HepG2 (cell line): ENCODE data around the gene MXD1. TPM values are rescaled to one million over a fixed set of nuclear protein-coding genes. Genes with fewer than 3 reads are reported as not detected.

Experiments
- ATAC-seq: fragments of 200-7000 bp; cut with Tn5 transposase; 3 replicates; pipeline ENCODE4 v1.9.1; 2020; ENCODE audit warnings: mild to moderate bottlenecking, moderate library complexity
- BruUV-seq: library from RNA; stranded (reverse); fragments of 400-500 nt; replicated peaks from 2 replicates; lab custom pipeline; 2021; lab: Mats Ljungman, UMichigan
- CTCF ChIA-PET: fragments of 300-600 bp; formaldehyde crosslinking; extraction: SDS; loops from one replicate; lab custom pipeline; 2021; ENCODE audit warnings: low total read pairs, inconsistent platforms, low intra/inter-chr PET ratio; lab: Yijun Ruan, JAX
- POLR2A ChIA-PET: fragments of 350-600 bp; sonication (Branson Sonifier 250); formaldehyde crosslinking; loops from one replicate; lab custom pipeline; 2020; ENCODE audit warnings: antibody characterized with exemption, inconsistent platforms; lab: Yijun Ruan, JAX
- DNase-seq: peaks from one replicate; pipeline ENCODE4 v3.0.0-alpha.2; 2015; ENCODE audit warnings: low spot score
- FAIRE-seq: peaks from 3 replicates; lab custom pipeline; 2011; peaks lifted over from hg19 to GRCh38; lab: Jason Lieb, UNC
- H2AFZ ChIP-seq: one replicate; pipeline ENCODE4 v1.6.1; 2011; ENCODE audit warnings: low read length, inconsistent platforms
- H3K27ac ChIP-seq: fragments of 300-600 bp; 3 replicates; pipeline ENCODE4 v1.8.0; 2011; ENCODE audit warnings: mixed run types, mild to moderate bottlenecking, mixed read lengths, low read length, inconsistent platforms; ENCODE audit not compliant: insufficient read depth; ENCODE audit errors: extremely low read length
- H3K27me3 ChIP-seq, 2 experiments: fragments of 200-600 bp in 1 of 2; 2 replicates in 1 of 2; 3 replicates in 1 of 2; pipeline versions ENCODE4 v1.6.0 to v1.8.0; 2011; ENCODE audit warnings: low read length in 2 of 2, mild to moderate bottlenecking in 2 of 2, moderate library complexity in 2 of 2, inconsistent platforms in 1 of 2; ENCODE audit not compliant: insufficient read depth in 2 of 2, control insufficient read depth in 1 of 2
- H3K36me3 ChIP-seq, 2 experiments: fragments of 200-600 bp in 1 of 2; replicated peaks in 1 of 2; 2 replicates in 1 of 2; 3 replicates in 1 of 2; pipeline versions ENCODE4 v1.5.1 to v1.8.0; 2011; ENCODE audit warnings: low read length in 2 of 2, inconsistent platforms in 1 of 2; ENCODE audit not compliant: insufficient read depth in 2 of 2, control insufficient read depth in 1 of 2
- H3K4me1 ChIP-seq: 2 replicates; pipeline ENCODE4 v1.5.1; 2012; ENCODE audit warnings: low read length, inconsistent platforms; ENCODE audit not compliant: insufficient read depth
- H3K4me2 ChIP-seq: 2 replicates; pipeline ENCODE4 v1.6.0; 2011; ENCODE audit warnings: low read depth, low read length, inconsistent platforms
- H3K4me3 ChIP-seq, 3 experiments: fragments of 200-600 bp in 1 of 3; sonication (generic), shearing (Covaris generic) in 1 of 3; replicated peaks in 1 of 3; 2 replicates each; pipeline ENCODE4 v1.5.1; 2011 to 2016; ENCODE audit warnings: low read length in 3 of 3, inconsistent platforms in 2 of 3, low read depth in 2 of 3, mild to moderate bottlenecking in 2 of 3, control low read depth in 1 of 3, mixed read lengths in 1 of 3; ENCODE audit not compliant: insufficient read depth in 1 of 3
- H3K79me2 ChIP-seq: one replicate; pipeline ENCODE4 v1.6.1; 2011; ENCODE audit warnings: low read length, inconsistent platforms; ENCODE audit not compliant: insufficient read depth
- H3K9ac ChIP-seq: 2 replicates; pipeline ENCODE4 v1.6.0; 2011; ENCODE audit warnings: mild to moderate bottlenecking, low read depth, low read length, inconsistent platforms; ENCODE audit not compliant: insufficient read depth
- H3K9me3 ChIP-seq: 2 replicates; pipeline ENCODE4 v1.5.1; 2012; ENCODE audit warnings: mild to moderate bottlenecking, low read length
- H4K20me1 ChIP-seq: 2 replicates; pipeline ENCODE4 v1.6.0; 2011; ENCODE audit warnings: inconsistent platforms, mild to moderate bottlenecking, low read length, moderate library complexity; ENCODE audit not compliant: insufficient read depth
- ATF7-NPFF ChIP-seq: sonication (generic); formaldehyde crosslinking; IDR thresholded peaks from 2 replicates; pipeline ENCODE4 v1.8.1; 2023; ENCODE audit warnings: mild to moderate bottlenecking, low read depth, missing genetic modification reagents, moderate library complexity
- HHEX ChIP-seq: IDR thresholded peaks from 2 replicates; pipeline ENCODE4 v1.6.1; 2016; ENCODE audit warnings: control low read depth
- HNF1B ChIP-seq: sonication (generic); formaldehyde crosslinking; IDR thresholded peaks from 2 replicates; pipeline ENCODE4 v1.5.1; 2020; ENCODE audit warnings: mild to moderate bottlenecking, moderate library complexity, missing genetic modification reagents
- NPAS2 ChIP-seq: sonication (generic); formaldehyde crosslinking; IDR thresholded peaks from 2 replicates; pipeline ENCODE4 v1.8.0; 2022; ENCODE audit warnings: mild to moderate bottlenecking, missing genetic modification reagents, borderline replicate concordance
- SATB2 ChIP-seq: sonication (generic); formaldehyde crosslinking; IDR thresholded peaks from 2 replicates; pipeline ENCODE4 v1.5.0; 2020; ENCODE audit warnings: missing genetic modification reagents
- YY1 ChIP-seq: IDR thresholded peaks from 2 replicates; pipeline ENCODE4 v1.6.1; 2011; ENCODE audit warnings: low read length, low read depth, moderate library complexity, mild to moderate bottlenecking; ENCODE audit not compliant: insufficient read depth, insufficient replicate concordance
- ZBTB34 ChIP-seq: sonication (generic); formaldehyde crosslinking; IDR thresholded peaks from 2 replicates; pipeline ENCODE4 v1.8.0; 2022; ENCODE audit warnings: mild to moderate bottlenecking, missing genetic modification reagents
- ZHX1 ChIP-seq: sonication (generic); formaldehyde crosslinking; IDR thresholded peaks from 2 replicates; pipeline ENCODE4 v1.8.1; 2022; ENCODE audit warnings: low read depth, mild to moderate bottlenecking, missing genetic modification reagents
- ZNF282 ChIP-seq: fragments of 450-650 bp; IDR thresholded peaks from 2 replicates; pipeline ENCODE4 v1.6.1; 2018; ENCODE audit not compliant: partially characterized antibody
- ZNF441 ChIP-seq: sonication (generic); formaldehyde crosslinking; IDR thresholded peaks from 2 replicates; pipeline ENCODE4 v1.7.0; 2021; ENCODE audit warnings: missing genetic modification reagents, borderline replicate concordance
- ZNF547 ChIP-seq: sonication (generic); formaldehyde crosslinking; IDR thresholded peaks from 2 replicates; pipeline ENCODE4 v1.5.1; 2020; ENCODE audit warnings: mild to moderate bottlenecking, missing genetic modification reagents
- WGBS: methylation state at CpG from one replicate; pipeline ENCODE4 v1.1.6; 2017; ENCODE audit warnings: low lambda C conversion rate; 5-methylcytosine and 5-hydroxymethylcytosine counted together
- in situ Hi-C: cut with HindIII; loops from 2 replicates; pipeline ENCODE4 v1.10.0; 2017; ENCODE audit warnings: low pct_unique_long_range_greater_than_20kb; ENCODE audit not compliant: extremely low pct_ligation_motif_present
- intact Hi-C: fragments of 100-400 bp; cut with micrococcal nuclease; formaldehyde crosslinking; loops from one replicate; pipeline ENCODE4 v1.10.0; 2022; ENCODE audit not compliant: unreplicated experiment
- polyA plus RNA-seq, 8 experiments: library from polyadenylated mRNA; depleted of rRNA in 3 of 8; stranded (reverse) in 7 of 8; unstranded in 1 of 8; fragments of >200 nt; fragmentation: Illumina TruSeq in 4 of 8; extraction: Trizol in 4 of 8; gene quantifications; 2 replicates each; pipeline versions ENCODE4 v1.2.1 to v1.2.3, GENCODE V29; 2011 to 2016; ENCODE audit warnings: low read depth in 4 of 8, missing spikeins in 1 of 8, mixed read lengths in 1 of 8; ENCODE audit not compliant: insufficient read depth in 1 of 8
- total RNA-seq, 5 experiments: library from RNA; depleted of rRNA; stranded (reverse); fragments of >200 nt; fragmentation: Illumina TruSeq; extraction: Trizol; gene quantifications; 2 replicates each; pipeline ENCODE4 v1.2.3, GENCODE V29; 2016; ENCODE audit warnings: low read depth in 1 of 5

Gene MXD1
- total and polyA plus RNA-seq, 2 of the 13 experiments (the other 11 are each of a cell fraction or from before 2014, with no cell fraction given): 6.4 to 14.9 TPM

- no peak overlapping the region for H3K27ac ChIP-seq
- H3K36me3 ChIP-seq: no peaks in the 10 kb centered on the region
- peaks cover 33% of the 10 kb centered on the region for H3K4me1 ChIP-seq
- intact Hi-C loops: no loop called here
- BruUV-seq: no TSS peak
- ATAC-seq: no peak
- ChIA-PET CTCF (no interaction called here), POLR2A (no interaction called here)
- WGBS: 5% methylated on average over 5 of the region's 5 CpGs
- TF ChIP-seq HHEX (CRISPR knock-in tag): no peak
- TF ChIP-seq ZNF547: no peak
- no peak for TF ChIP-seq ATF7-NPFF (CRISPR knock-in tag)
- no peak for TF ChIP-seq ZNF282
- no peak for TF ChIP-seq NPAS2 (CRISPR knock-in tag)
- no peak for TF ChIP-seq SATB2
- no peak for TF ChIP-seq ZBTB34 (CRISPR knock-in tag)
- TF ChIP-seq YY1: no peak
- TF ChIP-seq ZNF441: no peak
- TF ChIP-seq HNF1B (CRISPR knock-in tag): no peak
- TF ChIP-seq ZHX1 (CRISPR knock-in tag): no peak
- no peak overlapping the region for H3K9ac ChIP-seq
- no peak overlapping the region for H3K4me3 ChIP-seq
- no peak overlapping the region for H3K4me2 ChIP-seq
- FAIRE-seq: no peak
- no peaks in the 10 kb centered on the region for H4K20me1 ChIP-seq
- DNase-seq: no peak
- in situ Hi-C loops: no loop called here
- no peaks in the 10 kb centered on the region for H3K9me3 ChIP-seq
- H3K79me2 ChIP-seq: no peaks in the 10 kb centered on the region
- H2AFZ ChIP-seq: no peak overlapping the region
- peaks cover 0 to 25% of the 10 kb centered on the region in 2 experiments; a peak in 2 of 5 replicates for H3K27me3 ChIP-seq
These were observed 44.5 kb downstream of the MXD1 start for GRCh38 chr2:69959425-69959824.
